SK-N-SH treated with all-trans-retinoic acid at 6 μM for 48 hours (cell line): ENCODE measurements around the gene ACAP2.

Experiments used
- CREB5 ChIP-seq: fragments of 250-450 bp; sonication (Bioruptor Pico); IDR thresholded peaks from 2 replicates; pipeline ENCODE4 v1.5.1; 2020; ENCODE audit warnings: low read depth, mild to moderate bottlenecking, moderate library complexity
- TCF4 ChIP-seq: fragments of 250-450 bp; sonication (Bioruptor Pico); IDR thresholded peaks from 2 replicates; pipeline ENCODE4 v1.8.0; 2021; ENCODE audit warnings: mild to moderate bottlenecking, moderate library complexity, borderline replicate concordance
- TOX ChIP-seq: fragments of 250-450 bp; sonication (Bioruptor Pico); IDR thresholded peaks from 2 replicates; pipeline ENCODE4 v1.8.0; 2021; ENCODE audit warnings: mild to moderate bottlenecking, moderate library complexity, borderline replicate concordance
- TSHZ2 ChIP-seq: fragments of 250-450 bp; sonication (Bioruptor Pico); IDR thresholded peaks from 2 replicates; pipeline ENCODE4 v1.5.0; 2020; ENCODE audit warnings: mild to moderate bottlenecking, moderate library complexity
- ZFP30 ChIP-seq: fragments of 450-650 bp; formaldehyde crosslinking; IDR thresholded peaks from 2 replicates; pipeline ENCODE4 v1.5.0; 2022; ENCODE audit warnings: mild to moderate bottlenecking, moderate library complexity

- TF ChIP-seq CREB5 (CRISPR knock-in tag) (no peak), TSHZ2 (CRISPR knock-in tag) (no peak), TOX (CRISPR knock-in tag) (no peak), TCF4 (no peak), ZFP30 (CRISPR knock-in tag) (no peak)
Measured at GRCh38 chr3:195274259-195274966, 168.4 kb downstream of the ACAP2 start.
